Measurements from ENCODE around the gene HSPG2. TPM values are rescaled to one million over a fixed set of nuclear protein-coding genes. Genes with fewer than 3 reads are reported as not detected.
A peak's percentile ranks its signal among the peaks of the same experiment; 100 is the strongest.

The HSPG2 gene
- total and polyA plus RNA-seq, 9 of the 15 experiments (the other 6 are each of a cell fraction or from before 2014, with no cell fraction given): 0.14 to 160 (median 15.7) TPM

- Histone ChIP-seq H3K9me1 (ENCODE audit: control insufficient read depth, insufficient read depth, low read length) (no peaks in the 10 kb centered on the region), H3K4me3 (no peak overlapping the region), H3K27me3 (ENCODE audit: control insufficient read depth in 2 of 2, insufficient read depth in 2 of 2, low read length in 2 of 2) (no peaks in the 10 kb centered on the region), H3K9me3 (replicated peaks; ENCODE audit: control insufficient read depth, insufficient read depth, low read depth, low read length) (no peaks in the 10 kb centered on the region), H3K4me1 (replicated peaks in 1 of 2; ENCODE audit: control insufficient read depth in 2 of 2, insufficient read depth in 2 of 2, low read length in 2 of 2) (peaks cover 0 to 35% of the 10 kb centered on the region in 2 experiments; a peak in 2 of 5 replicates), H2AFZ (ENCODE audit: low read depth, low read length) (no peak overlapping the region), H3K4me2 (ENCODE audit: insufficient read depth, low read length) (no peak overlapping the region), H3K9ac (ENCODE audit: insufficient read depth in 1 of 2, low read depth in 2 of 2, low read length in 2 of 2) (0 out of 4 replicates have a peak overlapping the region, but pooled peaks of 1 of the 2 experiments have one; percentile 47), H3K79me2 (ENCODE audit: control insufficient read depth, insufficient read depth, low read length) (no peaks in the 10 kb centered on the region), H4K20me1 (replicated peaks; ENCODE audit: control insufficient read depth, insufficient read depth, low read length) (no peaks in the 10 kb centered on the region), H3K27ac (ENCODE audit: extremely low read depth, low read depth, low read length) (no peak overlapping the region), H3K36me3 (ENCODE audit: control insufficient read depth, insufficient read depth, low read length) (peaks cover 90% of the 10 kb centered on the region; the same call in 2 of the 3 replicates)
- in situ Hi-C loops (cut with MboI) (no loop called here), intact Hi-C loops (cut with micrococcal nuclease) (no loop called here)
- ChIA-PET CTCF (ENCODE audit: low intra/inter-chr PET ratio) (interaction anchor here (0.6 to 1.0 kb wide), 2 partner anchors 88 to 97 kb away, joined by 3 read pairs; no protein-coding TSS in a partner anchor), POLR2A (interaction anchor here (0.5 kb wide), 1 partner anchor 1503 kb away, joined by 3 read pairs; no protein-coding TSS in a partner anchor)
- FAIRE-seq (no peak), ATAC-seq (no peak), DNase-seq (ENCODE audit: extremely low read depth in 1 of 4, low spot score in 3 of 4) (no peak)
- WGBS (ENCODE audit: insufficient coverage, low coverage, missing lambda C conversion rate): 81% methylated on average over 22 of the region's 24 CpGs
- BruUV-seq (replicated peaks): no TSS peak
- TF ChIP-seq HSF4 (CRISPR knock-in tag; IDR thresholded peaks at IDR 0.05; ENCODE audit: borderline replicate concordance) (no peak), CHD7 (IDR thresholded peaks at IDR 0.05; ENCODE audit: low read depth, low read length) (no peak), ZBTB12 (CRISPR knock-in tag; IDR thresholded peaks at IDR 0.05) (no peak), IRF2 (CRISPR knock-in tag; IDR thresholded peaks at IDR 0.05) (no peak), CTCFL (IDR thresholded peaks at IDR 0.05; ENCODE audit: borderline replicate concordance, insufficient read depth, low read depth, low read length, poor library complexity, severe bottlenecking) (no peak)
Observed at GRCh38 chr1:21874778-21875547, 62.1 kb downstream of the HSPG2 start.
